Calu3 (cell line): ENCODE measurements around the gene FAM241B. TPM values are rescaled to one million over a fixed set of nuclear protein-coding genes. Genes with fewer than 3 reads are reported as not detected.

Experiments used
- BruUV-seq: library from RNA; stranded (reverse); fragments of 400-500 nt; replicated peaks from 2 replicates; lab custom pipeline; 2021; lab: Mats Ljungman, UMichigan
- CTCF ChIA-PET: fragments of 300-600 bp; sonication (Branson Sonifier 250); formaldehyde crosslinking; loops from one replicate; lab custom pipeline; 2022; ENCODE audit warnings: antibody characterized with exemption; lab: Charles Lee
- DNase-seq: peaks from one replicate; pipeline ENCODE4 v3.0.0; 2022
- H3K27ac Mint-ChIP-seq: one replicate; pipeline ENCODE4 v1.8.0; 2022; ENCODE audit warnings: mixed read lengths; ENCODE audit not compliant: unreplicated experiment
- H3K27me3 Mint-ChIP-seq: one replicate; pipeline ENCODE4 v1.8.0; 2022; ENCODE audit warnings: mixed read lengths; ENCODE audit not compliant: unreplicated experiment
- H3K36me3 Mint-ChIP-seq: one replicate; pipeline ENCODE4 v1.8.0; 2022; ENCODE audit warnings: mild to moderate bottlenecking, moderate library complexity, mixed read lengths; ENCODE audit not compliant: insufficient read depth, unreplicated experiment
- H3K4me1 Mint-ChIP-seq: one replicate; pipeline ENCODE4 v1.8.0; 2022; ENCODE audit warnings: mild to moderate bottlenecking, low read depth, mixed read lengths; ENCODE audit not compliant: unreplicated experiment
- H3K4me3 Mint-ChIP-seq: one replicate; pipeline ENCODE4 v1.8.0; 2022; ENCODE audit warnings: mild to moderate bottlenecking, low read depth, moderate library complexity, mixed read lengths; ENCODE audit not compliant: unreplicated experiment
- H3K9me3 Mint-ChIP-seq: one replicate; pipeline ENCODE4 v1.8.0; 2022; ENCODE audit warnings: low read depth, mixed read lengths; ENCODE audit not compliant: unreplicated experiment
- CTCF ChIP-seq: fragments of 200-600 bp; IDR thresholded peaks from one replicate; pipeline ENCODE4 v1.8.0; 2022; ENCODE audit warnings: antibody characterized with exemption; ENCODE audit not compliant: unreplicated experiment
- intact Hi-C: fragments of 100-400 bp; cut with micrococcal nuclease; formaldehyde crosslinking; loops from one replicate; pipeline ENCODE4 v1.10.0; 2022; ENCODE audit not compliant: unreplicated experiment
- total RNA-seq: library from RNA; stranded (reverse); gene quantifications from 2 replicates; pipeline ENCODE4 v1.2.3, GENCODE V29; 2022

FAM241B gene
- total RNA-seq, 1 experiment from 2014 or later, result 25.2 TPM

- no peak for TF ChIP-seq CTCF
- CTCF ChIA-PET, result no interaction called here
- intact Hi-C loops, result no loop called here
Observed at GRCh38 chr10:69666756-69667155, 36.7 kb downstream of the FAM241B start.

GRCh38 chr10:69668721-69669120 is 38.7 kb downstream of the FAM241B start:
- no peak overlapping the region for H3K27ac Mint-ChIP-seq
- BruUV-seq, result no TSS peak
- CTCF ChIA-PET, result interaction anchor here (0.6 kb wide), 1 partner anchor 8 kb away, joined by 3 read pairs; no protein-coding TSS in a partner anchor
- no peak for DNase-seq
- peaks cover 2% of the 10 kb centered on the region for H3K9me3 Mint-ChIP-seq
- H3K36me3 Mint-ChIP-seq, result no peaks in the 10 kb centered on the region
- no peak overlapping the region for H3K4me3 Mint-ChIP-seq
- TF ChIP-seq CTCF, result no peak
- intact Hi-C loops, result no loop called here
- peaks cover 12% of the 10 kb centered on the region for H3K4me1 Mint-ChIP-seq
- peaks cover 49% of the 10 kb centered on the region for H3K27me3 Mint-ChIP-seq

More at GRCh38 chr10:69666756-69667155, 36.7 kb downstream of the FAM241B start:
- Mint-ChIP-seq H3K9me3 (peaks cover 2% of the 10 kb centered on the region), H3K36me3 (no peaks in the 10 kb centered on the region), H3K4me3 (no peak overlapping the region), H3K27me3 (peaks cover 61% of the 10 kb centered on the region), H3K27ac (no peak overlapping the region), H3K4me1 (peaks cover 12% of the 10 kb centered on the region)
- DNase-seq, result no peak
- BruUV-seq, result no TSS peak

DNA sequence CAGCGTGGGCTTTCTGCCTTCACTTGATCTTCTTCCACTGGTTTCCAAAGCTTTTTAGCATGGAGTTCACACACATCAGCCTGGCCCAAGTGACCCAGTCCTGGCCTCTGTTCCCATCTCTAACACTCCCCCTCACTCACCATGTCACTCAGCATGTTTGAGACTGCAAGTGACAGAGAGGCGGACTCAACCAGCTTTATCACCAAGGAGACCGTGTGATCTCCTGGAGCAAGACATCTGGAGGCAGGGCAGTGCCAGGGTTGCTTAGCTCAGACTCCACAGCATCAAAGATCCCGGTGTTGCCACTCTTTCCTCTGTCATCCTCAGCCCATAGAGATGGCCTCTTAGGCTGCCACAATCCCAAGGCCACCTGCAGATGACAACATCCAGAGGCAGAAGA is 39.4 kb downstream of the FAM241B start:
- DNase-seq, result no peak
- Mint-ChIP-seq H3K27me3 (peaks cover 49% of the 10 kb centered on the region), H3K27ac (no peak overlapping the region), H3K4me1 (peaks cover 12% of the 10 kb centered on the region), H3K36me3 (no peaks in the 10 kb centered on the region), H3K9me3 (peaks cover 2% of the 10 kb centered on the region), H3K4me3 (no peak overlapping the region)
- CTCF ChIA-PET, result no interaction called here
- BruUV-seq, result no TSS peak
- no peak for TF ChIP-seq CTCF
- intact Hi-C loops, result no loop called here

GRCh38 chr10:69673521-69673920 is 43.5 kb downstream of the FAM241B start:
- no peak for DNase-seq
- Mint-ChIP-seq H3K4me3 (no peak overlapping the region), H3K9me3 (peaks cover 2% of the 10 kb centered on the region), H3K27me3 (peaks cover 30% of the 10 kb centered on the region), H3K36me3 (no peaks in the 10 kb centered on the region), H3K27ac (no peak overlapping the region), H3K4me1 (no peaks in the 10 kb centered on the region)
- intact Hi-C loops, result no loop called here
- BruUV-seq, result no TSS peak
- CTCF ChIA-PET, result interaction anchor here (0.5 kb wide), 1 partner anchor 41 kb away, joined by 3 read pairs; no protein-coding TSS in a partner anchor
- no peak for TF ChIP-seq CTCF
